ENCODE data around the gene PKIG.
"Not testable (repeated sequence)": the region's sequence is repeated elsewhere in the genome, so short reads cannot be mapped to it uniquely, and the experiment has no call there.

The PKIG gene

DNA sequence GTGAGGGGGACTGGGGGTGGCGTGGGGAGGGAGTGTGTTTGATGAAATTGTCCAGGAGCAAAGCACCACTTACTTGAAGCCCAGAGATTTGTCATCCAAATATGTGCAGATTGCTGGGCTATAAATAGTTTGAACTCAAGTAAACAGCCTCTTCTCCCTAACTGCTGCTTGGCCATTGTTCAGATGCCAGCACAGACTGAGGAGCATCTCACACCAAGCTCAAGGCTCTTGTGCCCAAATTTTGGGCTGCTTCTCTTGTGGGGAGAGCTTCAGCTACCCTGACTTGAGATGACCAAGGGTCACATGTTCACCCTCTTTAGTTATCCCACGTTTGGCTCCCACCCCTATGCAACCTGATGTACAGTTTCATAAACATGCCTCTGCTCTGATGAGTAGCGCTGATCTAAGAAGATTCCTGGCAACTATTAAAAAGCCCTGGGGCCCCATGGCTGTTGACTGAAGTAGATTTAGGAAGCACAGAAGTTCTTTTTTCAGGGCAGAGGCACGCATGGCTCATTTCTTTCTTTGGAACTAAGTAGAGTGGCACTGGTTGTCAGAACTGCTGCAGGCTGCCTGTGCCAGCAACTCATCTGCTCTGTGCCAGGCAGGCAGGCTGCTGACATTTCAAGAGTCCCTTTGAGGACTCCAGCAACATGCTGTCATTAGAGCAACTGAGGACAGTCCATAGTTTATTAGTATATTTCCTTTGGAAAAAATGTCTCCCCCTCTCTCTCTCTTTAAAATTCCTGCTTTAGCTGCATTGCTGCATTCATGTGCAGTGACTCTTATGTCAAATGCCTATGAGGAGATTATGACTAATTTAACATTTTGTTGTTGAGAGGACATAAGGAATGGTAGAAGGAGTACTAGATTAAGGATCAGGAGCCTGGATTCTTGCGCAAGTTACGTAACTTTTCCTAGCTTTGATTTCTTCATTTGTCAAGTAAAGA, 9.6 kb upstream of the PKIG start:
- DNase-seq (ENCODE audit: low spot score), result no peak

DNA sequence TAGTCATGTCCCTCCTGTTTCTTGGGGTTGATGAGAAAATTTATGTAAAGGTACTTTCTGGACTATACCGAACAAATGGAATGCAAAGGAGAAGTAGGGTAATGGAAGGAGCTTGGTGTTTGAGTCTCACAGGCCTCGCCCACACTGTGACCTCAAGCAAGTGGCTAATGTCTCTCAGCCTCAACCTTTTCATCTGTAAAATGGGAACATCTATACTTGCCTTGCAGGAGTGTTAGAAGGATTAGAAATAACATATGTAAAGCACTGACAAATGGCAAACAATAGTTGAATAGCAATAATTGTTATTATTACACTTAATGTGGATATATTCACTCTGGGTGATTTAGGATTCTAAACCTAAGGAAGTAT, 8.9 kb upstream of the PKIG start:
- DNase-seq (ENCODE audit: low spot score), result no peak

- no peak for DNase-seq (ENCODE audit: low spot score)
Observed at GRCh38 chr20:44574372-44574771, 8.0 kb upstream of the PKIG start.

GRCh38 chr20:44576297-44576696, 6.1 kb upstream of the PKIG start:
- no peak for DNase-seq (ENCODE audit: low spot score)

- DNase-seq (ENCODE audit: low spot score), result no peak
Observed at GRCh38 chr20:44579313-44580081, 2.9 kb upstream of the PKIG start.

DNA sequence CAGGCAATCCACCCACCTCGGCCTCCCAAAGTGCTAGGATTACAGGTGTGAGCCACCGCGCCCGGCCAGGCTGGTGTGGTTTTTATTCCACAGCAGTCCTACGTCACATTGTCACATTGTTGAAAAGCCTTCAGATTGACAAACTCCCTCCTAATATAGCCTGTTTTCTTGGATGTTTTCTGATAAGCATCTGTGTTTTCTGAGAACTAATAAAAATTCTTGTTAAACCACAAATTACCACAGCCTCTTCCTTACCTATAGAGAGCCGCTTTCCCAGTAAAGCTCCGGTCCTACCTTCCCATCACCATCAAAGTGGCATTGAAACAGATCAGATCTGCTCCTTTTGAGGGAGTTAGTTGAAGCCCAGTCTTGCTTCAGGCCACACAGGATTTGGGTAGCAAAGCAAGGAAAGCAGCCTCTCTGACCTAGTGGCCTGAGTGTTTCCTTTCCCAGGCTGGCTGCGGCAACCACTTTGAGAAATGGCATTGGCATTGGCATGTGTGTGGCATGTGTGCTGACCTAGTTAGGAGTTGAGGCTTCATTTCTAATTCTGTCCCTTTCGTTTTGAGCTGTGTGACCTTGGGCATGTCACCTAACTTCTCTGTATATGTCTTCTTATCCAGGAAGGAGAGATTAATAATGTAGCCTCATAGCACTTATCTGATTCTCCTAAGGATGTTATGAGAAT, 1.7 kb upstream of the PKIG start:
- no peak for DNase-seq (ENCODE audit: low spot score)

- DNase-seq (ENCODE audit: low spot score), result no peak
Observed at GRCh38 chr20:44581515-44581914, 864 bp upstream of the PKIG start.

- no peak for DNase-seq (ENCODE audit: low spot score)
Observed at GRCh38 chr20:44583157-44583556, 778 bp downstream of the PKIG start.

DNA sequence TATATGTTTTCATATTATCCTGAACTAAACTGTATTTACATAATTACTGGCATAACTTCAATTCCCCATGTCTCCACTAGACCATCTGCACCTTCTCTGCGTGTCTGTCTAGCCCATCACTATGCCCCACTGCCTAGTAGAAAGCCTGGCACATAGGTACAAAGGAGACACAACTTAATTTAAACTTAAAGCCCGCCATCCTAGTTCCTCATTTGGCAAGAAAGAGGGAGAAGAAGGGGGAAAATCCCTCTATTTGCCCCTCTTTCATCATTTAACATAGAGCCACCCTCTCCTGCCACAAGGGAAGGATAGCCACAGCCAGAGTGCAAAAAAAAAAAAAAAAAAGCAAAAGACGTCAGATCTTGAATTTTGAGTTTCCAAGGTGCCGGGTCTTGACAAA, 1.8 kb downstream of the PKIG start:
- no peak for DNase-seq (ENCODE audit: low spot score)

- DNase-seq (ENCODE audit: low spot score), result no peak
Observed at GRCh38 chr20:44585057-44585963, 2.9 kb downstream of the PKIG start.

DNA sequence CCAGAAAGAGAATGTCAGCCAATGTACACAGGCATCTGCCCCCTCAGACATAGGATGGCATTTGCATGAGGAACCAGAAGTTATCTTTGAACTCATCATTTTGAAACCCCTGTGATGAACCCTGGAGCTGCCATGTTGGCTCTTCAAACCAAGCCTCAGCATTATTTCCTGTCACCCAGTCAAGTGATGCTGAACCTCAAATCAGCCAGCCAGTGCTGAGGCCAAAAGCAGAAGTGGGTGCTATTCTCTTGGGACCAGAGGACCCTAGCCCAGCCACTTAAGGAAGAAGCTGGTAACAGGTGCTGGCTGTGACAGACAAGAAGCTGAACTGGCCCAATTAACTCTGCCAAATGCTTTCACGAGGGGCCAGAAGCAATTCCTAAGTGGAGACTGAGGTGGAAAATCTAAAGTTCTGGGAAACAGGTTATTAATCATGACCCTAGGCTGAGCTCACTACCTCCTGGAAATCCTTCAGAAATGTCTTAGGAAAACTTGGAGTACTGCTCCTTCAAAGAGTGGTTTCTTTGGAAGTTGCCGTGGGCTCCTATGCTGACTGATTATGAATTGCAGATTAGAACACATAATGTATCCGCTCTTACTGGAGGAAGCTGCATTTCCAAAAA, 4.0 kb downstream of the PKIG start:
- no peak for DNase-seq (ENCODE audit: low spot score)

- no peak for DNase-seq (ENCODE audit: low spot score)
Observed at GRCh38 chr20:44587035-44587980, 4.9 kb downstream of the PKIG start.

DNA sequence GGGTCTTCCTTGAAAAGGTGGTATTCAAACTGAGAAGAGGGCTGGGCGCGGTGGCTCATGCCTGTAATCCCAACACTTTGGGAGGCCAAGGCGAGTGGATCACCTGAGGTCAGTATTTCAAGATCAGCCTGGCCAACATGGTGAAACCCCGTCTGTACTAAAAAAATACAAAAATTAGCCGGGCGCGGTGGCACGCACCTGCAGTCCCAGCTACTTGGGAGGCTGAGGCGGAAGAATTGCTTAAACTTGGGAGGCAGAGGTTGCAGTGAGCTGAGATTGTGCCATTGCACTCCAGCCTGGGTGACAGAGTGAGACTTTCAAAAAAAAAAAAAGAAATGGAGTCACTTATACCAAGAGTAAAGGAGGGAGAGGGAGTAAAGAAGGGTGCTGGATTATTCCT, 5.9 kb downstream of the PKIG start:
- DNase-seq (ENCODE audit: low spot score), result not testable (repeated sequence)

DNA sequence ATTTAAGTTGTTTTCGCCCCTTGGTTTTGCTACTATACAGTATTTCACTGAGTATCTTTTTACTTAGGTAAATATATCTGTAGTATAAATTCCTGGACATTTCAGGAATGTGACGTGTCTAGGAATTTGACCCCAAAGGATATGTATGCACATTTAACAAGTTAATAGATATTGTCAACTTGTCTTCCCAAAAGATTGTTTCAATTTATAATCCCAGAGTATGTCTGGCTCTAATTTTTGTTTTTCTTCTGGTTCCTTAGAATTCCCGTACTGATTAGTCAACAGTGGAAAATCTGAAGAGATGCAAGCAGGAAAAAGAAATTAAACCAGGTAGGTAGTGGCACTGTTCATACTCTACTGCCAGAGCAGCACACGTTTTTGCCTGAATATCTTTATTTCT, 7.2 kb downstream of the PKIG start:
- no peak for DNase-seq (ENCODE audit: low spot score)

GRCh38 chr20:44590980-44591778, 8.8 kb downstream of the PKIG start:
- no peak for DNase-seq (ENCODE audit: low spot score)

DNA sequence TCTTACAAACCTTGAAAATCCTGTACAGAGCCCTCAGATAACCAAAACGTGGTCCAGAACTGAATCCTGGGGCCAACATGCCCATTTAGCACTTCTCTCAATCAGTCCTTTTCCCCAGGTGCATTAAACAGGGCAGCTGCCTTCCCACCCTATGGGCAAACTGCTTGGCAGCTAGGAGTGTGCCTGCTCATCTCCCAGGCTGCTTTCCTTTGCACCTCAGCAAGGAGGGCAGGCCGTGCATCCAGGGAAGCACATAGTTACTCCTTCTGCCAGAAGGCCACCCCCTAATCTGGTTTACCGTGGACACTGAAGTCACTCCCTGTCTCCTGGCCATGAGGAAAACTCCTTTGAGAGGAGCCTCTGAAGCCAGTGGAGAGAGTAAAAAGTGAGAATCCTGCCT, 10.0 kb downstream of the PKIG start:
- DNase-seq (ENCODE audit: low spot score), result no peak

DNA sequence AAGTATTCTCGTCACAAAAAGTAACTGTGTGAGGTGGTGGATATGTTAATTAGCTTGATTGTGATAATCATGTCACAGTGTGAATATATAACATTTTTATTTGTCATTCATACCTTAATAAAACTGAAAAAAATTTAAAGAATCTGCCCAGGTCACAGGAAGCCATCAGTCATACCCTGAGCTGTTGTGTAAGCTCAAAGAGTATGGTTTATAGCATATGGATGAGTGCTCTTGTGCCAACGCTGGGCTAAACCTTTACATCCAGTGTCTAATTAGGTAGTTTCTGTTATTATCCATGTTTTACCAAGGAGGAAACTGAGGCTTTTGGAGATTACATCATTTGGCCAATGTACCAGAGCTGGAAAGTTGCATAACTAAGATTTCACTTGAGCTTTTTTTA, 11.4 kb downstream of the PKIG start:
- DNase-seq (ENCODE audit: low spot score), result no peak

- DNase-seq (ENCODE audit: low spot score), result no peak
Observed at GRCh38 chr20:44594730-44595129, 12.4 kb downstream of the PKIG start.

DNA sequence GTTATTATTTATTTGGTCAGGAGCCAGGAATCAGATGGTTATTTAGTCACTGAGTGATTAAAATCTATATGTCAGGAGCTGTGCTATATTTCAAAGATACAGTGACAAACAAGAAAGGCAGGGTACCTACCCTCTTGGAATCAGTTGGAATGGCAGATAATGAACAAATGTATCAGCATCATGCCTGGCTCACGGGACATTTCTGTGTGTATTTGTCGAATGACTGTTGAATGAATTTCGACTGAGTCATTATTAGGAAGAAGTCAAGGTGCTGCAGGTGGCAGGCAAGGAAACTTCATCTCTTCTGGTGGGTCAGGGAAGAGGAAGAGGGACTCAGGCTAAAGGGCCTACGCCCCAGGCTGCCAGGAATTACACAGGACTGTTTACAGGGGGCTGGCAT, 13.6 kb downstream of the PKIG start:
- DNase-seq (ENCODE audit: low spot score), result no peak
